Cardiac fibroblast (primary cell): Measurements from ENCODE around the gene RAB31.
A peak's percentile ranks its signal among the peaks of the same experiment; 100 is the strongest.

Experiments
- DNase-seq, 2 donors: peaks; one replicate each; pipeline versions ENCODE4 v3.0.0 to v3.0.0-alpha.2; 2010; ENCODE audit warnings: low read depth in 2 of 2
- H3K4me3 ChIP-seq, 2 donors: replicated peaks in 1 of 2; 1 replicate in 1 of 2; 2 replicates in 1 of 2; pipeline ENCODE4 v1.5.1; 2011; ENCODE audit warnings: low read depth in 2 of 2, low read length in 2 of 2, mild to moderate bottlenecking in 2 of 2, moderate library complexity in 1 of 2
- CTCF ChIP-seq: IDR thresholded peaks from one replicate; pipeline ENCODE4 v1.5.1; 2011; ENCODE audit warnings: low read depth, mild to moderate bottlenecking, low read length, inconsistent platforms

Gene RAB31

GRCh38 chr18:9741793-9742523 is 33.9 kb downstream of the RAB31 start:
- DNase-seq, result peak; percentile 33 to 88
- H3K4me3 ChIP-seq, result no peak overlapping the region
- TF ChIP-seq CTCF, result no peak

GRCh38 chr18:9742524-9743131 is 34.5 kb downstream of the RAB31 start:
- DNase-seq, result peak; percentile 52 to 79
- TF ChIP-seq CTCF, result no peak
- peak overlapping the region in 1 of 2 donors; percentile 13 for H3K4me3 ChIP-seq

- H3K4me3 ChIP-seq, result no peak overlapping the region
- peak; percentile 82 to 99 for DNase-seq
These were observed 35.3 kb downstream of the RAB31 start for GRCh38 chr18:9743200-9744016.

GRCh38 chr18:9746958-9747357 is 38.9 kb downstream of the RAB31 start:
- TF ChIP-seq CTCF, result no peak
- no peak for DNase-seq
- H3K4me3 ChIP-seq, result no peak overlapping the region

More at GRCh38 chr18:9743200-9744016, 35.3 kb downstream of the RAB31 start:
- TF ChIP-seq CTCF, result no peak

GRCh38 chr18:9749611-9750010 is 41.5 kb downstream of the RAB31 start:
- TF ChIP-seq CTCF, result no peak
- DNase-seq, result no peak
- no peak overlapping the region for H3K4me3 ChIP-seq

- no peak overlapping the region for H3K4me3 ChIP-seq
- no peak for TF ChIP-seq CTCF
- DNase-seq, result no peak
These were observed 42.0 kb downstream of the RAB31 start for GRCh38 chr18:9750112-9750511.
